GM12801 (cell line): ENCODE measurements around the gene WWOX.

Experiments used
- CTCF ChIP-seq: IDR thresholded peaks from one replicate; pipeline ENCODE4 v1.5.1; 2011; ENCODE audit warnings: control low read depth; ENCODE audit not compliant: insufficient read length; ENCODE audit errors: extremely low read depth

Gene WWOX

DNA sequence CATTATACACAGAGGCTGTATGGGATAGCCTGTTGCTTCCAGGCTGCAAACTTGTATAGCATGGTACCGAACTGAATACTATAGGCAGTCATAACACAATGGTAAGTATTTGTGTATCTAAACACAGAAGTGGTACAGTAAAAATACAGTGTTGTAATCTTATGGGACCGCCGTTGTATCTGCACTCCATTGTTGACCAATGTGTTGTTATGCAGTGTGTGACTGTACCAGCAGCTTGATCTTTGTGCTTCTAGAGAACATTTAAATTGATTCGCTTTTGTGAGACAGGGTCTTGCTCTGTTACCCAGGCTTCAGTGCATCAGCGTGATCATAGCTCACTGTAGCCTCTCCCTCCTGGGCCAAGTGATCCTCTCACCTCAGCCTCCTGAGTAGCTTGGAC is 31.5 kb downstream of the WWOX start:
- no peak for TF ChIP-seq CTCF

- TF ChIP-seq CTCF = no peak
These were observed 34.5 kb downstream of the WWOX start for GRCh38 chr16:78133919-78134318.

DNA sequence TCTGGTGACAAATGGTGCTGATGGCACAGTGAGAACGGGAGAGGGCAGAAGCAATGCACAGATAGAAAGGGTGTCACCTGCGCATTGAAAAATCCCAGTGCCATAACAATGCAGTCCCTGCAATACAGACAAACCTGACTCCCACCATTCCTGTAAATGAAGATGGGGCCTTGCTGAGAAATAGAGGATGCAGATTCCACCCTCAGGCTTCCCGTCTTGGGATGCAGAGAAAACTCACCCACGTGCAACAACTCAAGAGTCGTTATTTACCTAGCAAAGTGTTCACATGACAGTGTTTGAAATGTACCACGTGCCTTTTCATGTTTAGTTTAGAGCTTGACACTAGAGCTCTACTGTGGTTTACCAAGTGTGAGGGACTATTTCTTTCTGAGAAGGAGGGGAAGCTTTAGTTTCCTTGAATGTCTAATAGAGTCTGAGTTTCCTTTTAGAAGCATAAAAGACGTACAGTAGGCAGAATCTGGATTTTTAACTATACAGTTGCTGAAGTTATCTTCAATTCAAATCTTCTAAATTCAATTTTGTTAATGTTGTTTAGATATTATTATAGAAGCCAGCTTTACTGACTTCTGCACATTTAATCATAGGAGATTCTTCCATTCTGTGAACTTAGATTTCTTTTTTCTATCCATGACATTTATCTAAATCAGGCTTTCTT is 35.6 kb downstream of the WWOX start:
- no peak for TF ChIP-seq CTCF

DNA sequence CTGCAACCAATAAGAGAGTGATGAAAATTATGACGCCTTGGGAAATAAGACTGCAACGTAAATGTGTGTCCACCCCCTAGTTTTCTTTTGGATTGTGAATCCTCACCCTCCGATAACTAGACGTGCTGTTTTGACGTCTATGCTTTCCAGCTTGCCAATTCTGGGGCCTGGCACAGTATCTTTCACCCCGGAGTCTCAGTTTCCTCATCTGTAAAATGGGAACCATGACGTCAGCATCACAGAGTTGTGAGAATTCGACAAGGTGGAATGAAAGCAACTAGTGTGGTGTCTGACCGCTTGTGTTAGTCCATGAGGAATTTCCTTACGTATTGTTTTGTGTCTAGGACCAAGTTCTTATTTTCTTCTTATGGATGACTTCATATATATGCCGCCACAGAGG is 37.7 kb downstream of the WWOX start:
- TF ChIP-seq CTCF = no peak

- no peak for TF ChIP-seq CTCF
These were observed 38.5 kb downstream of the WWOX start for GRCh38 chr16:78137782-78138616.

GRCh38 chr16:78140818-78141466 is 41.5 kb downstream of the WWOX start:
- no peak for TF ChIP-seq CTCF

DNA sequence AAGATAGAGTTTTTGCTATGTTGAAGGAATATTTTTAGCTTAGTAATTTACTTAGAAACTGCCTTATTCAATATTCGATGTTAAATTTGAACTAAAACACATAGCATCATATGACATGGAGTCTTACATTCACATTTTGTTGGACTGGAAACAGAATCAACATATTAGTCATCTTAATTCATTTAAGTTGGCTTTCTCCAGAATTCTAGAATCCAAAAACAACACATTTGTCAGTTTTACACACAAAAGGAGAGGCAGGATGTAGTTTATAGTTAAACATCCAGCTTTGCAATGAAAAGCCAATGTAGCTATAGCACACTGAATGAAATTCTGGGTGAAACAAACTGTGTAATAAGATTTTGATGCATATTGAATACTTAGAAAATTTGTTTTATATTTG is 43.3 kb downstream of the WWOX start:
- no peak for TF ChIP-seq CTCF
